HepG2 (cell line): ENCODE results near the gene FAM117A. TPM values are rescaled to one million over a fixed set of nuclear protein-coding genes. Genes with fewer than 3 reads are reported as not detected.

Source experiments
- BATF2 ChIP-seq: sonication (generic); formaldehyde crosslinking; IDR thresholded peaks from 2 replicates; pipeline ENCODE4 v1.8.0; 2022; ENCODE audit warnings: mild to moderate bottlenecking, missing genetic modification reagents, moderate library complexity
- CBX5 ChIP-seq: sonication (generic); formaldehyde crosslinking; IDR thresholded peaks from 2 replicates; pipeline ENCODE4 v1.4.0; 2020; ENCODE audit warnings: missing genetic modification reagents, borderline replicate concordance
- ERF ChIP-seq: IDR thresholded peaks from 2 replicates; pipeline ENCODE4 v1.6.1; 2018; ENCODE audit warnings: missing biosample characterization, missing genetic modification reagents
- HDAC1 ChIP-seq: sonication (generic); formaldehyde crosslinking; IDR thresholded peaks from 2 replicates; pipeline ENCODE4 v1.5.1; 2020; ENCODE audit warnings: mild to moderate bottlenecking, missing genetic modification reagents
- HNF1A ChIP-seq, 2 experiments: sonication (generic) in 1 of 2; formaldehyde crosslinking in 1 of 2; IDR thresholded peaks; 2 replicates each; pipeline versions ENCODE4 v1.4.0 to v1.6.1; 2016 to 2020; ENCODE audit warnings: borderline replicate concordance in 1 of 2, low read depth in 1 of 2, mild to moderate bottlenecking in 1 of 2, missing genetic modification reagents in 1 of 2
- HNRNPK ChIP-seq: fragments of 200-400 bp; formaldehyde crosslinking; IDR thresholded peaks from 2 replicates; pipeline ENCODE4 v1.6.1; 2018; ENCODE audit warnings: low read length, low read depth, moderate library complexity, mild to moderate bottlenecking; ENCODE audit not compliant: poor library complexity, severe bottlenecking
- NFE2L1 ChIP-seq: sonication (generic); formaldehyde crosslinking; IDR thresholded peaks from 2 replicates; pipeline ENCODE4 v1.4.0; 2020; ENCODE audit warnings: missing genetic modification reagents, mild to moderate bottlenecking, borderline replicate concordance
- NFKB2 ChIP-seq: sonication (generic); formaldehyde crosslinking; IDR thresholded peaks from 2 replicates; pipeline ENCODE4 v1.4.0; 2020; ENCODE audit warnings: missing genetic modification reagents, borderline replicate concordance
- PAWR ChIP-seq: sonication (generic); formaldehyde crosslinking; IDR thresholded peaks from 2 replicates; pipeline ENCODE4 v1.4.0; 2020; ENCODE audit warnings: missing genetic modification reagents, mild to moderate bottlenecking, borderline replicate concordance
- RCOR2 ChIP-seq: IDR thresholded peaks from 2 replicates; pipeline ENCODE4 v1.6.1; 2016; ENCODE audit warnings: missing biosample characterization, missing genetic modification reagents
- RERE ChIP-seq: IDR thresholded peaks from 2 replicates; pipeline ENCODE4 v1.6.1; 2016; ENCODE audit warnings: low read depth, missing genetic modification reagents, missing compliant biosample characterization
- ZBTB3 ChIP-seq: sonication (generic); formaldehyde crosslinking; IDR thresholded peaks from 2 replicates; pipeline ENCODE4 v1.4.0; 2020; ENCODE audit warnings: low read depth, mild to moderate bottlenecking, moderate library complexity, missing genetic modification reagents, borderline replicate concordance
- ZNF691 ChIP-seq: sonication (generic); formaldehyde crosslinking; IDR thresholded peaks from 2 replicates; pipeline ENCODE4 v1.4.0; 2020; ENCODE audit warnings: missing genetic modification reagents, low read depth, mild to moderate bottlenecking, borderline replicate concordance
- ZNF784 ChIP-seq: sonication (generic); formaldehyde crosslinking; IDR thresholded peaks from 2 replicates; pipeline ENCODE4 v1.5.1; 2020; ENCODE audit warnings: missing genetic modification reagents, mild to moderate bottlenecking, borderline replicate concordance
- polyA plus RNA-seq, 8 experiments: library from polyadenylated mRNA; depleted of rRNA in 3 of 8; stranded (reverse) in 7 of 8; unstranded in 1 of 8; fragments of >200 nt; fragmentation: Illumina TruSeq in 4 of 8; extraction: Trizol in 4 of 8; gene quantifications; 2 replicates each; pipeline versions ENCODE4 v1.2.1 to v1.2.3, GENCODE V29; 2011 to 2016; ENCODE audit warnings: low read depth in 4 of 8, missing spikeins in 1 of 8, mixed read lengths in 1 of 8; ENCODE audit not compliant: insufficient read depth in 1 of 8
- total RNA-seq, 5 experiments: library from RNA; depleted of rRNA; stranded (reverse); fragments of >200 nt; fragmentation: Illumina TruSeq; extraction: Trizol; gene quantifications; 2 replicates each; pipeline ENCODE4 v1.2.3, GENCODE V29; 2016; ENCODE audit warnings: low read depth in 1 of 5

The FAM117A gene
- total and polyA plus RNA-seq, 2 of the 13 experiments (the other 11 are each of a cell fraction or from before 2014, with no cell fraction given), result 12.1 to 19.8 TPM

- peak; percentile 96 for TF ChIP-seq BATF2 (CRISPR knock-in tag)
- 0 out of 2 replicates have a peak, but pooled peaks have one; percentile 30 for TF ChIP-seq ZNF691 (CRISPR knock-in tag)
- peak; percentile 88 for TF ChIP-seq RCOR2 (CRISPR knock-in tag)
- TF ChIP-seq HDAC1, result peak; percentile 91
- peak; percentile 95 for TF ChIP-seq ZBTB3 (CRISPR knock-in tag)
- TF ChIP-seq PAWR (CRISPR knock-in tag), result peak; percentile 33; the same call in 1 of the 2 replicates
- peak; percentile 99 for TF ChIP-seq ZNF784
- TF ChIP-seq NFE2L1 (CRISPR knock-in tag), result peak; percentile 86; the same call in 1 of the 2 replicates
- no peak; the same call in none of the 2 replicates for TF ChIP-seq HNF1A (IDR thresholded peaks at IDR 0.05; ENCODE audit: low read depth)
- TF ChIP-seq HNF1A (CRISPR knock-in tag; IDR thresholded peaks at IDR 0.05; ENCODE audit: borderline replicate concordance), result peak; percentile 82
- TF ChIP-seq NFKB2 (CRISPR knock-in tag), result peak; percentile 100
- peak; percentile 48; the same call in 1 of the 2 replicates for TF ChIP-seq RERE
- peak; percentile 80; the same call in 1 of the 2 replicates for TF ChIP-seq CBX5
- TF ChIP-seq HNRNPK, result peak; percentile 98
- peak; percentile 97 for TF ChIP-seq ERF
These were observed 85.7 kb downstream of the FAM117A start, which contains the start of gene SPOP (continued) for GRCh38 chr17:49677933-49678847.
